Activated naive CD4-positive, alpha-beta T cell treated with anti-CD3 and anti-CD28 coated beads, Interleukin-2, amount 10 ng/mL, durations not matched to agents 7 days and 5 days (primary cell): ENCODE measurements around the gene CABP2.
"Not testable (repeated sequence)": the region's sequence is repeated elsewhere in the genome, so short reads cannot be mapped to it uniquely, and the experiment has no call there.

ENCODE experiments used
- CTCF ChIA-PET: fragments of 350-600 bp; sonication (Branson Sonifier 250); formaldehyde crosslinking; loops from one replicate; lab custom pipeline; 2021; ENCODE audit warnings: antibody characterized with exemption; lab: Charles Lee
- DNase-seq: peaks from one replicate; pipeline ENCODE4 v3.0.0-alpha.2; 2020
- H3K27ac Mint-ChIP-seq: one replicate; pipeline ENCODE4 v1.8.0; 2021; ENCODE audit warnings: mild to moderate bottlenecking, moderate library complexity, mixed read lengths
- H3K27me3 Mint-ChIP-seq: one replicate; pipeline ENCODE4 v1.8.0; 2021; ENCODE audit warnings: mild to moderate bottlenecking, mixed read lengths
- H3K36me3 Mint-ChIP-seq: one replicate; pipeline ENCODE4 v1.8.0; 2021; ENCODE audit warnings: mixed read lengths
- H3K4me1 Mint-ChIP-seq: one replicate; pipeline ENCODE4 v1.8.0; 2021; ENCODE audit warnings: mixed read lengths
- H3K4me3 Mint-ChIP-seq: one replicate; pipeline ENCODE4 v1.8.0; 2021; ENCODE audit warnings: mild to moderate bottlenecking, moderate library complexity, mixed read lengths
- H3K9me3 Mint-ChIP-seq: one replicate; pipeline ENCODE4 v1.8.0; 2021; ENCODE audit warnings: mixed read lengths

Gene CABP2

GRCh38 chr11:67489885-67490726 is 33.1 kb downstream of the CABP2 start:
- Mint-ChIP-seq H3K27me3 (no peaks in the 10 kb centered on the region), H3K9me3 (no peaks in the 10 kb centered on the region), H3K27ac (no peak overlapping the region), H3K36me3 (peaks cover 49% of the 10 kb centered on the region), H3K4me3 (no peak overlapping the region), H3K4me1 (peaks cover 40% of the 10 kb centered on the region)
- CTCF ChIA-PET, result interaction anchor here (1.1 to 1.2 kb wide), 2 partner anchors 16 to 89 kb away, joined by 3 to 4 read pairs; partner anchors contain the start of gene PITPNM1
- no peak for DNase-seq

GRCh38 chr11:67489203-67489884 is 33.9 kb downstream of the CABP2 start:
- Mint-ChIP-seq H3K36me3 (peaks cover 53% of the 10 kb centered on the region), H3K27ac (no peak overlapping the region), H3K9me3 (no peaks in the 10 kb centered on the region), H3K4me1 (peaks cover 48% of the 10 kb centered on the region), H3K27me3 (no peaks in the 10 kb centered on the region), H3K4me3 (no peak overlapping the region)
- CTCF ChIA-PET, result interaction anchor here (1.1 to 1.2 kb wide), 2 partner anchors 17 to 88 kb away, joined by 3 read pairs; no protein-coding TSS in a partner anchor
- peak; percentile 17 for DNase-seq

- H3K27ac Mint-ChIP-seq, result peak overlapping the region; percentile 99
- H3K9me3 Mint-ChIP-seq, result no peaks in the 10 kb centered on the region
- peaks cover 4% of the 10 kb centered on the region for H3K27me3 Mint-ChIP-seq
- DNase-seq, result peak; percentile 19
- peaks cover 69% of the 10 kb centered on the region for H3K4me1 Mint-ChIP-seq
- peak overlapping the region; percentile 95 for H3K4me3 Mint-ChIP-seq
- CTCF ChIA-PET, result interaction anchor here (1.0 to 1.9 kb wide), 4 partner anchors 48 to 141 kb away, joined by 3 to 6 read pairs (median 4); partner anchors contain the start of gene TBC1D10C
- peaks cover 47% of the 10 kb centered on the region for H3K36me3 Mint-ChIP-seq
Observed at GRCh38 chr11:67486481-67487195, 36.6 kb downstream of the CABP2 start.

DNA sequence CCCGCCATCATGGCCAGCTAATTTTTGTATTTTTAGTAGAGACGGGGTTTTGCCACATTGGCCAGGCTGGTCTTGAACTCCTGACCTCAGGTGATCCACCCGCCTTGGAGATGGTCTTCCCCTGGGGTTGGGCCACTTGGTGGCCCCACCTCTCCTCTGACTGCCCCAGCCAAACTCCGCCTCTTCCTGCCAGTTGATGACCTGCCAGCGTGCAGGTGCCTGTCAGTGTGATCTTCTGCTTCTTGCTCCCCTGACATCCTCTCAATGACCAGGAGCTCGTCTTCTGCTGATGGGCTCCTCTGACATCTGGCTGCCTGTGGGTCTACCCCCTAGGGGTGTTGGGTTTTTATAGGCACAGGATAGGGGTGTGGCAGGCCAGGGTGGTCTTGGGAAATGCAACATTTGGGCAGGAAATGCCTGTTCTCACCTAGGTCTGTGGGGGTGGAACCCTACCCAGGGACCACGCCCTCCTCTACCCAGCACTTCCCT is 37.3 kb downstream of the CABP2 start:
- DNase-seq, result peak; percentile 69
- not testable (repeated sequence) for H3K9me3 Mint-ChIP-seq, H3K27me3 Mint-ChIP-seq
- CTCF ChIA-PET, result interaction anchor here (0.6 to 1.9 kb wide), 6 partner anchors 47 to 140 kb away, joined by 3 to 6 read pairs (median 4); partner anchors contain the start of genes PPP1CA and TBC1D10C
- peak overlapping the region; percentile 99 for H3K27ac Mint-ChIP-seq
- H3K4me3 Mint-ChIP-seq, result peak overlapping the region; percentile 95
- H3K4me1 Mint-ChIP-seq, result peaks cover 69% of the 10 kb centered on the region
- peaks cover 45% of the 10 kb centered on the region for H3K36me3 Mint-ChIP-seq

GRCh38 chr11:67484847-67485311 is 38.4 kb downstream of the CABP2 start:
- H3K9me3 Mint-ChIP-seq, result no peaks in the 10 kb centered on the region
- peaks cover 9% of the 10 kb centered on the region for H3K27me3 Mint-ChIP-seq
- DNase-seq, result peak; percentile 74
- peak overlapping the region; percentile 99 for H3K27ac Mint-ChIP-seq
- H3K4me1 Mint-ChIP-seq, result peaks cover 69% of the 10 kb centered on the region
- CTCF ChIA-PET, result interaction anchor here (0.7 to 1.9 kb wide), 5 partner anchors 16 to 139 kb away, joined by 3 to 6 read pairs (median 5); partner anchors contain the start of genes PTPRCAP and TBC1D10C
- peak overlapping the region; percentile 95 for H3K4me3 Mint-ChIP-seq
- peaks cover 42% of the 10 kb centered on the region for H3K36me3 Mint-ChIP-seq

- Mint-ChIP-seq H3K4me3 (peak overlapping the region; percentile 95), H3K27ac (peak overlapping the region; percentile 99), H3K9me3 (no peaks in the 10 kb centered on the region), H3K36me3 (peaks cover 38% of the 10 kb centered on the region), H3K27me3 (peaks cover 13% of the 10 kb centered on the region), H3K4me1 (peaks cover 67% of the 10 kb centered on the region)
- CTCF ChIA-PET, result interaction anchor here (1.3 to 1.5 kb wide), 3 partner anchors 44 to 138 kb away, joined by 3 to 5 read pairs (median 3); partner anchors contain the start of gene PTPRCAP
- DNase-seq, result peak; percentile 62
Observed at GRCh38 chr11:67483831-67484665, 39.2 kb downstream of the CABP2 start.

DNA sequence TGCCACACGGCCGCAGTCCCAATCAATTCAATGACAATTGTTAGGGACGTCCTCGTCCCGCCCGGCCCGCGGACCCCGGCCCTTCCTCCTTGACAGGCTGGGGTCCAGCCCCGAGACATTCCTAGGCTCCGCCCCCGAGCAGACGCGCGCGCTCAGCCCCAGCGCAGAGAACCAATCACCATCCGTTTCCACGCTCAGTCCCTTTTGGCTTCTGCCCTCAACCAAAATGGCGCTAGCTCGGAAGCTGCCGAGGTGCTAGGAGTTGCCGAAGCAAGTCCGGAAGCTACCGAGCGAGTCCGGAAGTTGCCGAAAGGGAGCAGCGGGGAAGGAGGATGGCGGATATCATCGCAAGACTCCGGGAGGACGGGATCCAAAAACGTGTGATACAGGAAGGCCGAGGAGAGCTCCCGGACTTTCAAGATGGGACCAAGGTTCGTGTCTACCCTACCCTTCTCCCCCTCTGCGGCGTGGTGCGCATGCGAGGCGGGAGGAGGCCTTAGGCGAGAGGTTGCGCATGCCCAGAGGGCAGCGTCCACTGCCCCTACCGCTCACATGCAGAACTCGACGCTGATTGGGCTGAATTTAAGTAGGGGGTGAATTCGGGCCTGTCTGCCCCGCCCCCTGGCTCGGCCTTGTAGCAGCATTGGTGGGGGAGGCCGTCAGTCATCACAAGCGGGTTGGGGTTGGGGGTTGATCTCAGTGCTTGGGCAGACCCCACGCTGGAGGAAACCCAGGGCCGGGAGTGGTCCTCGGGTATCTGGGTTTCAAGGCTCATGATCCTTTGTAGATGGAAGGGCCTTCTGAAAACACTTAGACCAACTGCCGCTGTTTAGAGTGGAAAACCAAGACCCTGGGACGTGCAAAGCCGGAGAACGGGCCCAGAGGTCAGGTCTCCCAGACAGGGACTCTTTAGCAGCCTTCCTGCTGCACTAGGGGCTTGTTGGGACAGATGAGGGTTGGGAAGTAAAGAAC is 40.1 kb downstream of the CABP2 start, which contains the start of gene AIP:
TSS of gene AIP (plus strand) at position 200 of the 972 bp plus-strand sequence. CDS start at position 333, 133 bp downstream.
- peak; percentile 99 for DNase-seq
- Mint-ChIP-seq H3K27ac (peak within 1 kb of the TSS; percentile 99), H3K4me1 (peaks cover 59% of the 10 kb centered on the region), H3K36me3 (peaks cover 31% of the 10 kb centered on the region), H3K27me3 (peaks cover 18% of the 10 kb centered on the region), H3K4me3 (peak within 1 kb of the TSS; percentile 95), H3K9me3 (no peaks in the 10 kb centered on the region)
- CTCF ChIA-PET, result interaction anchor here (0.7 to 1.3 kb wide), 3 partner anchors 13 to 137 kb away, joined by 3 to 4 read pairs (median 3); no protein-coding TSS in a partner anchor

DNA sequence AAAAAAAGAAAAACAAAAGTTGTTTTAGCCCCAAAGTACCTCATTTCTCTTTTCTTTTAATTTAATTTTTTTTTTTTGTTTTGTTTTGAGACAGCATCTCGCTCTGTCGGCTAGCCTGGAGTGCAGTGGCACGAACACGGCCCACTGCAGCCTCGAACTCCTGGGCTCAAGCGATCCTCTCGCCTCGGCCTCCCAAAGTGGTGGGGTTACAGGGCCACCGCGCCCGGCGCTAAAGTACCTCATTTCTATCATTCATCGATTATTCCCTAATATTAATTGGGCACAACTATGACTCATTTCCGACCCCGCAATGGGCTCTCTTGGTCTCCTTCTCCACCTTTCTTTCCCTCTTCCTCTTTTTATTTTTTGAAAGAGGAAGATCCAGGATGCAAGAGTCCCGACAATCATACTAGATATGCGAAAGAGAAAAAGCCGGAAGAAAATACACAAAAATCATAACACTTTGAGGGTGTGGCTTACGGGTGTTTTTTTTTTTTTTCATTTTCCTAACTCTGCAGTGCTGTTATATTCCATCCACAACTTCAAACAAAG is 40.9 kb downstream of the CABP2 start:
- CTCF ChIA-PET, result interaction anchor here (0.7 to 1.0 kb wide), 2 partner anchors 12 to 111 kb away, joined by 3 to 4 read pairs; no protein-coding TSS in a partner anchor
- H3K9me3 Mint-ChIP-seq, result no peaks in the 10 kb centered on the region
- H3K36me3 Mint-ChIP-seq, result peaks cover 24% of the 10 kb centered on the region
- peak overlapping the region; percentile 95 for H3K4me3 Mint-ChIP-seq
- DNase-seq, result no peak
- peak overlapping the region; percentile 99 for H3K27ac Mint-ChIP-seq
- H3K4me1 Mint-ChIP-seq, result peaks cover 51% of the 10 kb centered on the region
- peaks cover 23% of the 10 kb centered on the region for H3K27me3 Mint-ChIP-seq

DNA sequence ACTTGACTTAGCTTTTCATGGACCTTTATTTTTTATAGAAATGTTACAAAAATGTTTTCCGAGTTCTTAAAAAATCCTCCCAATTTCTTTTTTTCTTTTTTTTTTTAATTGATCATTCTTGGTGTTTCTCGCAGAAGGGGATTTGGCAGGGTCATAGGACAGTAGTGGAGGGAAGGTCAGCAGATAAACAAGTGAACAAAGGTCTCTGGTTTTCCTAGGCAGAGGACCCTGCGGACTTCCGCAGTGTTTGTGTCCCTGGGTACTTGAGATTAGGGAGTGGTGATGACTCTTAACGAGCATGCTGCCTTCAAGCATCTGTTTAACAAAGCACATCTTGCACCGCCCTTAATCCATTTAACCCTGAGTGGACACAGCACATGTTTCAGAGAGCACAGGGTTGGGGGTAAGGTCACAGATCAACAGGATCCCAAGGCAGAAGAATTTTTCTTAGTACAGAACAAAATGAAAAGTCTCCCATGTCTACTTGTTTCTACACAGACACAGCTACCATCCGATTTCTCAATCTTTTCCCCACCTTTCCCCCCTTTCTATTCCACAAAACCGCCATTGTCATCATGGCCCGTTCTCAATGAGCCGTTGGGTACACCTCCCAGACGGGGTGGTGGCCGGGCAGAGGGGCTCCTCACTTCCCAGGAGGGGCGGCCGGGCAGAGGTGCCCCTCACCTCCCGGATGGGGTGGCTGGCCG is 45.7 kb downstream of the CABP2 start:
- H3K4me3 Mint-ChIP-seq, H3K9me3 Mint-ChIP-seq, H3K4me1 Mint-ChIP-seq, H3K27ac Mint-ChIP-seq, DNase-seq, H3K36me3 Mint-ChIP-seq: not testable (repeated sequence)
- CTCF ChIA-PET, result interaction anchor here (0.6 kb wide), 1 partner anchor 980 kb away, joined by 3 read pairs; no protein-coding TSS in a partner anchor
- peaks cover 35% of the 10 kb centered on the region for H3K27me3 Mint-ChIP-seq

GRCh38 chr11:67476692-67477091 is 46.6 kb downstream of the CABP2 start:
- H3K36me3 Mint-ChIP-seq, H3K9me3 Mint-ChIP-seq, H3K4me1 Mint-ChIP-seq, H3K27ac Mint-ChIP-seq, DNase-seq, H3K4me3 Mint-ChIP-seq: not testable (repeated sequence)
- H3K27me3 Mint-ChIP-seq, result peaks cover 35% of the 10 kb centered on the region
- CTCF ChIA-PET, result interaction anchor here (0.6 kb wide), 1 partner anchor 979 kb away, joined by 3 read pairs; no protein-coding TSS in a partner anchor

GRCh38 chr11:67472882-67473281 is 50.4 kb downstream of the CABP2 start:
- DNase-seq, result no peak
- Mint-ChIP-seq H3K27me3 (peaks cover 18% of the 10 kb centered on the region), H3K9me3 (no peaks in the 10 kb centered on the region), H3K27ac (no peak overlapping the region), H3K4me3 (no peak overlapping the region), H3K36me3 (peaks cover 1% of the 10 kb centered on the region), H3K4me1 (peaks cover 15% of the 10 kb centered on the region)
- CTCF ChIA-PET, result no interaction called here
